Esophagus (tissue), 2 donors: ENCODE data around the gene ACOT12. TPM values are rescaled to one million over a fixed set of nuclear protein-coding genes. Genes with fewer than 3 reads are reported as not detected.

Experiments
- H3K27ac ChIP-seq, 2 donors: one replicate each; pipeline ENCODE4 v1.5.1; 2013; ENCODE audit warnings: low read depth in 2 of 2, mild to moderate bottlenecking in 2 of 2, inconsistent platforms in 1 of 2, low read length in 1 of 2, moderate library complexity in 1 of 2
- H3K27me3 ChIP-seq, 2 donors: one replicate each; pipeline ENCODE4 v1.6.1; 2013; ENCODE audit warnings: low read length in 2 of 2, control low read depth in 1 of 2, mild to moderate bottlenecking in 1 of 2; ENCODE audit not compliant: insufficient read depth in 2 of 2, control insufficient read depth in 1 of 2
- H3K36me3 ChIP-seq, 2 donors: one replicate each; pipeline ENCODE4 v1.6.1; 2013; ENCODE audit warnings: low read length in 1 of 2; ENCODE audit not compliant: control insufficient read depth in 2 of 2, insufficient read depth in 2 of 2
- H3K4me1 ChIP-seq, 2 donors: one replicate each; pipeline ENCODE4 v1.6.1; 2013; ENCODE audit warnings: low read length in 1 of 2; ENCODE audit not compliant: control insufficient read depth in 2 of 2, insufficient read depth in 2 of 2
- H3K4me3 ChIP-seq, 2 donors: one replicate each; pipeline ENCODE4 v1.5.1; 2013; ENCODE audit warnings: low read length in 2 of 2, mild to moderate bottlenecking in 2 of 2, low read depth in 1 of 2, moderate library complexity in 1 of 2
- H3K9me3 ChIP-seq, 2 donors: one replicate each; pipeline ENCODE4 v1.6.1; 2013; ENCODE audit warnings: mild to moderate bottlenecking in 2 of 2, low read depth in 1 of 2, low read length in 1 of 2, moderate library complexity in 1 of 2; ENCODE audit not compliant: control insufficient read depth in 2 of 2, insufficient read depth in 1 of 2
- WGBS, 2 donors: extraction: QIAGEN DNeasy Blood & Tissue Kit; methylation state at CpG; one replicate each; pipeline ENCODE4 v1.1.7; 2013; 5-methylcytosine and 5-hydroxymethylcytosine counted together
- polyA plus RNA-seq, 2 donors: library from polyadenylated mRNA; stranded (reverse); fragments of 200-250 nt; gene quantifications; one replicate each; pipeline ENCODE4 v1.2.3, GENCODE V29; 2013
- donor health status: healthy with polysubstance abuse.
- donor health status: Bipolar disorder and iron deficiency.

The ACOT12 gene
- polyA plus RNA-seq, 2 donors = not detected

DNA sequence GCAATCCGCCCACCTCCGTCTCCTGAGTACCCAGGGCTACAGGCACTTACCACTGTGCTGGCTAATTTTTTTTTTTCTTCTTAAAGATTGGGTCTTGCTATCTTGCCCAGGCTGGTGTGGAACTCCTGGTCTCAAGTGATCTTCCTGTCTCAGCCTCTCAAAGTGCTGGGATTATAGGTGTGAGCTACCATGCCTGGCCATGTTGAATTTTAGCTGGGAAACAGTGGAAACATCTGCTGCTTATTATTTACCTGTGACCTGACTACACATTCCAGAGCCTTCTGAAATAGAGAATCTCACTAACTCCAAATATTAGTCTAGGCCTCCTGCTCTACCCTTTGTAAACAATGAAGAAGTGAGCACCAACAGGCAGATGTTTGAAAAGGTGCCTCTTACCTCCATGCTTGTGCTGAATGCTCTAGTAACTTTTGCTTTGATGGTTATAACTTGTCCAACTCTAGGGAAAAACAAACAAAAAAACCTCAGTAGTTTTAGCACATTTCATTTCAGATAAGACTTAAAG is 22.5 kb downstream of the ACOT12 start:
- Histone ChIP-seq H3K9me3 (peaks cover 0 to 3% of the 10 kb centered on the region in 2 donors), H3K4me3 (no peak overlapping the region), H3K27me3 (no peaks in the 10 kb centered on the region), H3K27ac (no peak overlapping the region), H3K36me3 (no peaks in the 10 kb centered on the region), H3K4me1 (no peaks in the 10 kb centered on the region)
- WGBS, 2 donors = 95 to 98% methylated on average over 2 of the region's 2 CpGs

GRCh38 chr5:81370912-81371311 is 23.0 kb downstream of the ACOT12 start:
- Histone ChIP-seq H3K9me3 (peaks cover 0 to 3% of the 10 kb centered on the region in 2 donors), H3K27ac (no peak overlapping the region), H3K4me1 (no peaks in the 10 kb centered on the region), H3K36me3 (no peaks in the 10 kb centered on the region), H3K27me3 (no peaks in the 10 kb centered on the region), H3K4me3 (no peak overlapping the region)

GRCh38 chr5:81365541-81365940 is 28.4 kb downstream of the ACOT12 start:
- WGBS, 2 donors = 91 to 94% methylated on average over 5 of the region's 5 CpGs
- H3K27me3 ChIP-seq = no peaks in the 10 kb centered on the region

DNA sequence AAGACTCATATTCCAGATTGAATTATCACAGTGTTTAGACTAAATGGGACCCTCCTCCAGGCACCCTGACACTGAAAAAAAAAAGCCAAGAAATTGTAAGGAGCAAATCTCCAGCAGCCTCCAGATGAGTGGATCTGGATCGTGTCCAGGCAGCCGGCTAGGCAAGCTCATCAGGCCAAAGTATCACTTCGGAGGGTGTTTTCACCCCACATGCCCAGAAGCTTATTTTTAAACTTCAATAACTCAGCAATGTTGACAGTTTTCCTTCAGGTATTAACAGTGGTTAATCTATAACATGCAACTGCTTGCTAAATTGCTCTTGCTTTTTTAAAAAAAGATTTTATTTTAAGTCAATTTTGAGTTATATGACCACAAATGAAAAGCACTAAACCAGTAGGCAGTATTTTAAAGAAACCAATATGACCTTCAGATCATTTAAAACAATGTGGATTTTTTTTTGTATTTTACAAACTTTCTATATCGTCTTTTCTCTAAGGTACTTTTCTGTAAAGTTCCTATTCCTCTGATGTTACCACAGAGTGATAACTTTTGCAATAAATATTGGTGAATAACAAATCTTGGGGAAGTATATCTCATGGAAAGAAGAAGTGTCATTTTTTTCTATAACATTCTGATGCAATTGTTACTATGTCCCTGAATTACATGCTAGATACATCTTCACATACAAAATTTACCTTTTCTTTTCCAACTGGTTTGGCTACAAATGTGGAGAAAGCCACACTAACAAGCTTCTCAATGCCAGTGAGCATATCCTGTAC is 30.7 kb downstream of the ACOT12 start:
- no peaks in the 10 kb centered on the region for H3K27me3 ChIP-seq
- H3K27ac ChIP-seq = no peak overlapping the region
- no peaks in the 10 kb centered on the region for H3K4me1 ChIP-seq
- 35 to 41% methylated on average over 4 of the region's 4 CpGs for WGBS, 2 donors
- no peaks in the 10 kb centered on the region for H3K36me3 ChIP-seq
- no peak overlapping the region for H3K4me3 ChIP-seq
- no peaks in the 10 kb centered on the region for H3K9me3 ChIP-seq

More at GRCh38 chr5:81365541-81365940, 28.4 kb downstream of the ACOT12 start:
- Histone ChIP-seq H3K27ac (no peak overlapping the region), H3K4me3 (no peak overlapping the region), H3K9me3 (no peaks in the 10 kb centered on the region), H3K4me1 (no peaks in the 10 kb centered on the region), H3K36me3 (no peaks in the 10 kb centered on the region)

GRCh38 chr5:81361600-81361999 is 32.3 kb downstream of the ACOT12 start:
- WGBS, 2 donors = 77 to 78% methylated on average over 2 of the region's 2 CpGs
- no peak overlapping the region for H3K27ac ChIP-seq
- no peaks in the 10 kb centered on the region for H3K27me3 ChIP-seq
- H3K9me3 ChIP-seq = no peaks in the 10 kb centered on the region
- no peaks in the 10 kb centered on the region for H3K36me3 ChIP-seq
- no peak overlapping the region for H3K4me3 ChIP-seq
- no peaks in the 10 kb centered on the region for H3K4me1 ChIP-seq

- WGBS, 2 donors = 75 to 78% methylated on average over 4 of the region's 4 CpGs
- no peaks in the 10 kb centered on the region for H3K9me3 ChIP-seq
- H3K4me3 ChIP-seq = no peak overlapping the region
- H3K4me1 ChIP-seq = no peaks in the 10 kb centered on the region
- no peaks in the 10 kb centered on the region for H3K36me3 ChIP-seq
- H3K27me3 ChIP-seq = no peaks in the 10 kb centered on the region
- no peak overlapping the region for H3K27ac ChIP-seq
Measured at GRCh38 chr5:81360640-81361039, 33.3 kb downstream of the ACOT12 start.

DNA sequence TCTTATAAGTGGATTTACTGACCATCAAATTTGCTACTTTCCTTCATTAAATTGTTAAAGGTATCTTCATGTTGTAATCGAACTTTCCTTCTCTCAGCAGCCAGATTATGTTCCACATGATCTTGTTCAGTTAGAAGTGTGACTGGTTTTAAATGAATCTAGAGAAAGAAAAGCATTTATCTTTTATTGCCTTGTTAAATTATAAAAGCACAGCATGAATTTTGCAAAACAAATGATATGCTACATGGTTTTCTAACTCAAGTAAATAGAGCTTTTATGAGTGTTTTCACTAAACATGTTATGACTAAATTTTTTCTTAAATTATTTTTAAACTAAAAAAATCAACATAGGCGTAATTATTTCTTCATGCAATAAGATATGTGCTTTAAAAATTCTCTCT is 34.1 kb downstream of the ACOT12 start:
- WGBS, 2 donors = 75 to 82% methylated on average over 2 of the region's 2 CpGs
- no peak overlapping the region for H3K4me3 ChIP-seq
- H3K9me3 ChIP-seq = no peaks in the 10 kb centered on the region
- H3K36me3 ChIP-seq = no peaks in the 10 kb centered on the region
- no peaks in the 10 kb centered on the region for H3K4me1 ChIP-seq
- H3K27me3 ChIP-seq = no peaks in the 10 kb centered on the region
- H3K27ac ChIP-seq = no peak overlapping the region

DNA sequence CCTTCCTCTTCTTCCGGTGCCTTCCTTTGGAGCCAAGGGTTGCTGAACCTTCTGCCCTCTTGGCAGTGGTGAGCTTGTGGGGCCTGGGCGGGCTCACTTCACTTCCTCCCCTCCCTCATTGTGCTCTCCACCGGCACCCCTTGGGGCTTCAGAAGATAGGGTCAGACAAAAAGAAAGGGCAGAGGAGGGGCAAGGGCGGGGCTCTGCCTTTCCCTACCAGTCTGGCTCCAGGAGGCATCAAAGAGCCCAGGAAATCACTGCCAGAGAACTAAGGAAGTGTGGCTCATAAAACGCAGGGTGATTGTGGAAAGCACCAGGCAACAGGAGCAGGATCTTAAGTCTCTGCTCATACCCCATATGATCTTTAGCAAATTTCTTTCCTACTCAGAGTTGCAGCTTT is 34.8 kb downstream of the ACOT12 start:
- 33 to 40% methylated on average over 5 of the region's 5 CpGs for WGBS, 2 donors
- H3K27me3 ChIP-seq = no peaks in the 10 kb centered on the region

DNA sequence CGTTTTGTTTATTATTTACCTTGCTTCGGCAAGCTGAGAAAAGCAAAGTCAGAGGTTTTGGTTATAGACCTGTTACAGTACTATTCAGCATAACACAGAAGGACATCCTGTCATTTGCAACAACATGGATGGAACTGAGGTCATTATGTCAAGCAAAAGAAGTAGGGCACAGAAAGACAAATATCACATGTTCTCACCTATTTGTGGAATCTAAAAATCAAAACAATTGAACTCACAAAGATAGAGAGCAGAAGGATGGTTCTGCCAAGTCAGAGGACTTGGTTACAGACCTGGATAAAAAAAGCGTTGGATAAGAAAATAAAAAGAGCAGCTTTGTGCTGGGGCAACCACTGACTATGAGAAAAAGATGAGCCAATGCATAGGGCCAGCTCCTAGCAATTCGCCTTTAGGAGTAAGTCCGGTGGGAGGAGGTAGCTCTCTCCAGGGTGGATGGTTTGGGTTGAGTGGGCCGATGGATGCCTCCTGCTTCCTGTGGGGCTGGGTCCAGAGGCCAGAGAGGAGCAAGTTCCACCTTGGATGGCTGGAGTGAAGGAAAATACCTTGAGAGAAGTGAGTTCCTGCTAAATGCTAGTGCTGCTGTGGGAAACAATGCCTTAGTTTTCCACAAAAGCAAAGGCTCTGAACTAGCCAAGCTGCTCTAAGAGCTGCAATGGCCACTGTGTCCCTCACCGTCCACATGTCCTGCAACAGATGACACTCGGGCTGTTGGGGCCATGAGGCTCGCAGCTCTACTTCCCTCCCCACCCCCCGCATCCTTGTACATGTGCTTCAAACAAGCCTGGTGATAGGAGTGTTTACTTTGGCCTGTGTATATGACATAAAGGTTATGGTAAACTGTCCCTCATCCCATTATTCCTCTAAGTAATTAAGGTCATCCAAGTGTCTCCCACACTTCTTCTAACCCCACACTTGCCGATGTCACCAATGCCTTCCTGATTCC is 38.4 kb downstream of the ACOT12 start:
- H3K9me3 ChIP-seq = no peaks in the 10 kb centered on the region
- no peaks in the 10 kb centered on the region for H3K27me3 ChIP-seq
- no peak overlapping the region for H3K4me3 ChIP-seq
- no peak overlapping the region for H3K27ac ChIP-seq
- H3K4me1 ChIP-seq = no peaks in the 10 kb centered on the region
- H3K36me3 ChIP-seq = no peaks in the 10 kb centered on the region
- WGBS, 2 donors = 85 to 86% methylated on average over 11 of the region's 11 CpGs

More for the DNA sequence above, 34.8 kb downstream of the ACOT12 start:
- H3K4me3 ChIP-seq = no peak overlapping the region
- no peak overlapping the region for H3K27ac ChIP-seq
- no peaks in the 10 kb centered on the region for H3K9me3 ChIP-seq
- no peaks in the 10 kb centered on the region for H3K36me3 ChIP-seq
- H3K4me1 ChIP-seq = no peaks in the 10 kb centered on the region
